ENCODE data around the gene CHCHD3. TPM values are rescaled to one million over a fixed set of nuclear protein-coding genes. Genes with fewer than 3 reads are reported as not detected.

Gene CHCHD3
- total RNA-seq, 6 experiments from 2014 or later = 16.5 to 42.6 (median 21.6) TPM

GRCh38 chr7:132859199-132859598, 222.7 kb downstream of the CHCHD3 start:
- Histone ChIP-seq H3K9me3 (no peaks in the 10 kb centered on the region), H3K27ac (no peak overlapping the region), H3K27me3 (no peaks in the 10 kb centered on the region), H3K4me1 (peaks cover 0 to 2% (median 0%) of the 10 kb centered on the region in 4 donors), H3K36me3 (no peaks in the 10 kb centered on the region), H3K4me3 (no peak overlapping the region)
- 82% methylated on average over 1 of the region's 1 CpG for WGBS (ENCODE audit: insufficient coverage, low coverage, low lambda C conversion rate, missing lambda C conversion rate)
- TF ChIP-seq POLR2A (IDR thresholded peaks at IDR 0.05) = no peak
- TF ChIP-seq CTCF (IDR thresholded peaks at IDR 0.05) = no peak
- no peak for DNase-seq
- no peak for ATAC-seq
- intact Hi-C loops (cut with DNase I) = no loop called here

- H3K4me1 ChIP-seq = peaks cover 0 to 2% (median 0%) of the 10 kb centered on the region in 4 donors
- 100% methylated on average over 4 of the region's 4 CpGs for WGBS (ENCODE audit: insufficient coverage, low coverage, low lambda C conversion rate, missing lambda C conversion rate)
- no peaks in the 10 kb centered on the region for H3K9me3 ChIP-seq
- no peaks in the 10 kb centered on the region for H3K36me3 ChIP-seq
- DNase-seq (no peak), ATAC-seq (no peak)
- no peaks in the 10 kb centered on the region for H3K27me3 ChIP-seq
- TF ChIP-seq CTCF (IDR thresholded peaks at IDR 0.05) = no peak
- TF ChIP-seq POLR2A (IDR thresholded peaks at IDR 0.05) = no peak
- no peak overlapping the region for H3K27ac ChIP-seq
- intact Hi-C loops (cut with DNase I) = no loop called here
- no peak overlapping the region for H3K4me3 ChIP-seq
Measured at GRCh38 chr7:132858760-132859159, 223.1 kb downstream of the CHCHD3 start.

GRCh38 chr7:132858251-132858650, 223.6 kb downstream of the CHCHD3 start:
- WGBS (ENCODE audit: insufficient coverage, low coverage, low lambda C conversion rate, missing lambda C conversion rate) = 81% methylated on average over 2 of the region's 2 CpGs
- no peak for DNase-seq
- H3K27ac ChIP-seq = no peak overlapping the region
- no peaks in the 10 kb centered on the region for H3K27me3 ChIP-seq
- no peak for TF ChIP-seq POLR2A (IDR thresholded peaks at IDR 0.05)
- no peak for TF ChIP-seq CTCF (IDR thresholded peaks at IDR 0.05)
- intact Hi-C loops (cut with DNase I) = no loop called here
- no peaks in the 10 kb centered on the region for H3K9me3 ChIP-seq
- no peak for ATAC-seq
- H3K36me3 ChIP-seq = no peaks in the 10 kb centered on the region
- H3K4me3 ChIP-seq = no peak overlapping the region
- H3K4me1 ChIP-seq = peaks cover 0 to 2% (median 0%) of the 10 kb centered on the region in 4 donors

GRCh38 chr7:132857703-132858102, 224.2 kb downstream of the CHCHD3 start:
- no peaks in the 10 kb centered on the region for H3K36me3 ChIP-seq
- no peak overlapping the region for H3K4me3 ChIP-seq
- no peak overlapping the region for H3K27ac ChIP-seq
- H3K9me3 ChIP-seq = no peaks in the 10 kb centered on the region
- DNase-seq = no peak
- peaks cover 0 to 2% (median 0%) of the 10 kb centered on the region in 4 donors for H3K4me1 ChIP-seq
- WGBS (ENCODE audit: insufficient coverage, low coverage, low lambda C conversion rate, missing lambda C conversion rate) = 100% methylated on average over 4 of the region's 4 CpGs
- no peaks in the 10 kb centered on the region for H3K27me3 ChIP-seq
- intact Hi-C loops (cut with DNase I) = no loop called here
- no peak for ATAC-seq
- TF ChIP-seq CTCF (IDR thresholded peaks at IDR 0.05) (no peak), POLR2A (IDR thresholded peaks at IDR 0.05) (no peak)

GRCh38 chr7:132857031-132857430, 224.9 kb downstream of the CHCHD3 start:
- H3K27ac ChIP-seq = no peak overlapping the region
- TF ChIP-seq POLR2A (IDR thresholded peaks at IDR 0.05) (no peak), CTCF (IDR thresholded peaks at IDR 0.05) (no peak)
- ATAC-seq (no peak), DNase-seq (no peak)
- H3K27me3 ChIP-seq = no peaks in the 10 kb centered on the region
- H3K36me3 ChIP-seq = no peaks in the 10 kb centered on the region
- 81% methylated on average over 3 of the region's 4 CpGs for WGBS (ENCODE audit: insufficient coverage, low coverage, low lambda C conversion rate, missing lambda C conversion rate)
- H3K9me3 ChIP-seq = no peaks in the 10 kb centered on the region
- H3K4me1 ChIP-seq = peaks cover 0 to 2% (median 0%) of the 10 kb centered on the region in 4 donors
- intact Hi-C loops (cut with DNase I) = no loop called here
- no peak overlapping the region for H3K4me3 ChIP-seq

Measured in right lobe of liver (tissue), 6 donors.